ENCODE results near the gene CNTNAP2.

DNA sequence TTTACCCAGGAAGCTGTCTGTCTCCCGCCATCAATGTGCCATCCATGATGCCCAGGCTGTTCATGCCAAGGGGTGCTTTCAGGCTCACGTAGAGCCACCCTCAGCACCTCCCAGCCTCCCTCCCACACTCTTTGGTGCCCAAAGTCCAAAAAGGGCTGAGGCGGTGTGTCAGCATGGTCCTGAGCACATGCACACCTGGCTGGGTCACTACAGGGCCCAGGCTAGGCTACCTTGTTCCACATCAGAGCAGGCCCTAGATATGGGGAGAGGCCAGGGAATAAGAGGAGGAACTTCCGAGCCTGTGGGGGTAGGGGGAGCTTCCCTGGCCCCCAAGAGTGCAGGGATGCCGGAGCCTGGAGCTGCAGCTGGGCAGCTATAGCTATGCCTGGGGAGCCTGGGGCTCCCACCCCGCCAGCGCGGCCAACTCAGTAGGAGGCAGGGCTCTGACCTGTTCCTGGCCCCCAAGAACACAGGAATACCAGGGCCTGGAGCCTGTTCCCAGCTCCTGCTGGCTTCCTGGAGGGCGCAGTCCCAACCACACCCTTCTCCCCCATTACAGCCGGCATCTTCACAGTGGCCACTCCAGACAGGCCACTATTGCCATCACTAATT is 2340.8 kb downstream of the CNTNAP2 start:
- TF ChIP-seq GATA2 (IDR thresholded peaks at IDR 0.05; ENCODE audit: low read depth, low read length) (no peak), GATA3 (IDR thresholded peaks at IDR 0.05; ENCODE audit: low read depth, low read length) (no peak)
